ENCODE measurements around the gene DGCR2.

DNA sequence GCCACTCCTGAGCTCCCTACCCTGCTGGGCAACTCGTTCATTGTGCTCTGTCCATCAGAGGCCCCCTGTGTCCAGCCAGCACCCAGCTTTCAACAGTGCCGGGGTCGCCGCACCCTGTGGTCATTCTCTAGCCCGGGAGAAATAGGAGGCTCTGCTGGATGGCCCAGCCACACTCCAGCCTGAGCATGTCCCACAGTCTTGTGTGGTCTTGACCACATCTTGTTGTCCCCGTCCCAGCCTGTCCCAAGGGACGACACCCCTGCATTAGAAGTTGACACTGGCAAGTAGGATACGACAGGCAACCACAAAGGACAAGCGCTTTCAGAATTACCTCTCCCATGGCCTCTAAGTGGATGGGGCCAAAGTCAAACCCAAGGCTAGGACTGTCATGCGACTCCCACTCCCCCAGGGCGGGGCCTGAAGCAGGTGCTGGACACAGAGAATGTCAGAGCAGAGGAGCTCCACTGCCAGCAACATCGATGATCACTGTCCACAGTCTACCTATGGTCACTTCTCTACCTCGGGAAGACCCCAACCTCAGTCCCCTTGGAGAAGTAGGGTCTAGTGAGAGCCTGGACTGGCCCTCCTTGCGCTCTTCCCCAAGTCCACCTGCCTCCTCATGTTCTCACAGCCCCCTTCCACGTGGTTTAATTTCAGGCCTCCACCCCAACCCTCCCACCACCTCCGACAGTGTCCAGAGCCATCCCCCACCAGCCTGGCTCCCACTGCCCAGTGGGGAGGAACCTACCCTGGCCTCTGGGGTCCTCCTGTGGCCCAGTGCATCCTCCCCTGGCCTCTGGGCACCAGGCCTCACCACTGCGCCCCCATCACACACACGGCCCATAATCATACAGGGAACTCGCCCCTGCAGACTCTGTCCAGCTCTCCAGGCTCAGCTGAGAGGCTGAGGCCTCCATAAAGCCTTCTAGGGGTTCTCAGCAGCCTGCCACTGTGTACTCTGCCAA, 4.4 kb upstream of the DGCR2 start:
- TF ChIP-seq, protein P1, sequence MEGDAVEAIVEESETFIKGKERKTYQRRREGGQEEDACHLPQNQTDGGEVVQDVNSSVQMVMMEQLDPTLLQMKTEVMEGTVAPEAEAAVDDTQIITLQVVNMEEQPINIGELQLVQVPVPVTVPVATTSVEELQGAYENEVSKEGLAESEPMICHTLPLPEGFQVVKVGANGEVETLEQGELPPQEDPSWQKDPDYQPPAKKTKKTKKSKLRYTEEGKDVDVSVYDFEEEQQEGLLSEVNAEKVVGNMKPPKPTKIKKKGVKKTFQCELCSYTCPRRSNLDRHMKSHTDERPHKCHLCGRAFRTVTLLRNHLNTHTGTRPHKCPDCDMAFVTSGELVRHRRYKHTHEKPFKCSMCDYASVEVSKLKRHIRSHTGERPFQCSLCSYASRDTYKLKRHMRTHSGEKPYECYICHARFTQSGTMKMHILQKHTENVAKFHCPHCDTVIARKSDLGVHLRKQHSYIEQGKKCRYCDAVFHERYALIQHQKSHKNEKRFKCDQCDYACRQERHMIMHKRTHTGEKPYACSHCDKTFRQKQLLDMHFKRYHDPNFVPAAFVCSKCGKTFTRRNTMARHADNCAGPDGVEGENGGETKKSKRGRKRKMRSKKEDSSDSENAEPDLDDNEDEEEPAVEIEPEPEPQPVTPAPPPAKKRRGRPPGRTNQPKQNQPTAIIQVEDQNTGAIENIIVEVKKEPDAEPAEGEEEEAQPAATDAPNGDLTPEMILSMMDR (IDR thresholded peaks at IDR 0.05; ENCODE audit: poor library complexity, severe bottlenecking): no peak
- no peak for TF ChIP-seq RAD21 (conservative IDR thresholded peaks at IDR 0.05)
